H1 (cell line): ENCODE results near the gene GMIP. TPM values are rescaled to one million over a fixed set of nuclear protein-coding genes. Genes with fewer than 3 reads are reported as not detected.

Source experiments
- NANOG ChIP-seq: IDR thresholded peaks from 2 replicates; pipeline ENCODE4 v1.6.1; 2011; ENCODE audit warnings: low read length, low read depth, mild to moderate bottlenecking, inconsistent platforms; ENCODE audit not compliant: insufficient read depth, poor library complexity, severe bottlenecking
- RAD21 ChIP-seq, 2 experiments: IDR thresholded peaks in 1 of 2; conservative IDR thresholded peaks in 1 of 2; 2 replicates each; pipeline ENCODE4 v1.6.1; 2011; ENCODE audit warnings: low read depth in 2 of 2, low read length in 2 of 2, improper control_type of control experiment in 1 of 2, inconsistent platforms in 1 of 2, mild to moderate bottlenecking in 1 of 2, moderate library complexity in 1 of 2
- polyA plus RNA-seq, 7 experiments: library from polyadenylated mRNA; depleted of rRNA in 3 of 7; stranded (reverse) in 5 of 7; unstranded in 2 of 7; fragments of >200 nt in 5 of 7; fragments of 200-250 nt in 2 of 7; gene quantifications; 1 replicate in 5 of 7; 2 replicates in 1 of 7; 4 replicates in 1 of 7; pipeline versions ENCODE4 v1.2.1 to v1.2.3, GENCODE V29; 2011 to 2013; ENCODE audit warnings: missing spikeins in 2 of 7, mixed read lengths in 2 of 7
- total RNA-seq: library from RNA; stranded (reverse); fragmentation: NEBNext Ultra II Directional; extraction: Animal tissue kit (Norgen Biotek cat#: 25700); gene quantifications from 2 replicates; pipeline ENCODE4 v1.2.1, GENCODE V29; 2021
- TF ChIP-seq, protein P1 (sequence below): fragments of 300-600 bp; sonication (generic); IDR thresholded peaks from 2 replicates; pipeline ENCODE4 v1.7.1; 2012; ENCODE audit warnings: low read length, moderate library complexity, mild to moderate bottlenecking, inconsistent platforms; ENCODE audit not compliant: insufficient replicate concordance

Gene GMIP
- total and polyA plus RNA-seq, 2 of the 8 experiments (the other 6 are each of a cell fraction or from before 2014, with no cell fraction given) = 5.7 to 18.1 TPM

DNA sequence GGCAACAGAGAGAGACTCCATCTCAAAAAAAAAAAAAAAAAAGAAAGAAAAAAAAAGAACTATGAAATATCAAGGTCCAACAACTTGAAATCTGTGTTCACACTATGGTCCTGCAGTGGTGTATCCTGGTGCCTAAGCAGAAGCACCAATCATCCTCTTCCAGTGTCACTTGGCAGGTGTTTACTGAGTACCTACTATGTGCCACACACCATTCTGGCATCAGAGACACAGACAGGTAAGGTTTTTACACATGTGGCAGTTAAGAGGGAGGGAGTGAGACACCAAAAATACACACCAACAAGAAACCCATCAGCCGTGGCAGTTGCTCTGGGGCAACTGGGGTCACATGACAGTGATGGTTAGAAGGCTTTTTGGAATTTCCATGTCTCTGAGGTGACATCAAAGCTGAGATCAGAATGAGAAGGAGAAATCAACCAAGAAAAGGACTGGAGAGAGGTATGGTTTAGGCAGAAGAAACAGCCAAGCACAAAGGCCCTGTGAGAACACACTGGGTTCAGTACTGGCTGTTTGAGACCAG lies 42.6 kb downstream of the GMIP start (continued):
- TF ChIP-seq, protein P1, sequence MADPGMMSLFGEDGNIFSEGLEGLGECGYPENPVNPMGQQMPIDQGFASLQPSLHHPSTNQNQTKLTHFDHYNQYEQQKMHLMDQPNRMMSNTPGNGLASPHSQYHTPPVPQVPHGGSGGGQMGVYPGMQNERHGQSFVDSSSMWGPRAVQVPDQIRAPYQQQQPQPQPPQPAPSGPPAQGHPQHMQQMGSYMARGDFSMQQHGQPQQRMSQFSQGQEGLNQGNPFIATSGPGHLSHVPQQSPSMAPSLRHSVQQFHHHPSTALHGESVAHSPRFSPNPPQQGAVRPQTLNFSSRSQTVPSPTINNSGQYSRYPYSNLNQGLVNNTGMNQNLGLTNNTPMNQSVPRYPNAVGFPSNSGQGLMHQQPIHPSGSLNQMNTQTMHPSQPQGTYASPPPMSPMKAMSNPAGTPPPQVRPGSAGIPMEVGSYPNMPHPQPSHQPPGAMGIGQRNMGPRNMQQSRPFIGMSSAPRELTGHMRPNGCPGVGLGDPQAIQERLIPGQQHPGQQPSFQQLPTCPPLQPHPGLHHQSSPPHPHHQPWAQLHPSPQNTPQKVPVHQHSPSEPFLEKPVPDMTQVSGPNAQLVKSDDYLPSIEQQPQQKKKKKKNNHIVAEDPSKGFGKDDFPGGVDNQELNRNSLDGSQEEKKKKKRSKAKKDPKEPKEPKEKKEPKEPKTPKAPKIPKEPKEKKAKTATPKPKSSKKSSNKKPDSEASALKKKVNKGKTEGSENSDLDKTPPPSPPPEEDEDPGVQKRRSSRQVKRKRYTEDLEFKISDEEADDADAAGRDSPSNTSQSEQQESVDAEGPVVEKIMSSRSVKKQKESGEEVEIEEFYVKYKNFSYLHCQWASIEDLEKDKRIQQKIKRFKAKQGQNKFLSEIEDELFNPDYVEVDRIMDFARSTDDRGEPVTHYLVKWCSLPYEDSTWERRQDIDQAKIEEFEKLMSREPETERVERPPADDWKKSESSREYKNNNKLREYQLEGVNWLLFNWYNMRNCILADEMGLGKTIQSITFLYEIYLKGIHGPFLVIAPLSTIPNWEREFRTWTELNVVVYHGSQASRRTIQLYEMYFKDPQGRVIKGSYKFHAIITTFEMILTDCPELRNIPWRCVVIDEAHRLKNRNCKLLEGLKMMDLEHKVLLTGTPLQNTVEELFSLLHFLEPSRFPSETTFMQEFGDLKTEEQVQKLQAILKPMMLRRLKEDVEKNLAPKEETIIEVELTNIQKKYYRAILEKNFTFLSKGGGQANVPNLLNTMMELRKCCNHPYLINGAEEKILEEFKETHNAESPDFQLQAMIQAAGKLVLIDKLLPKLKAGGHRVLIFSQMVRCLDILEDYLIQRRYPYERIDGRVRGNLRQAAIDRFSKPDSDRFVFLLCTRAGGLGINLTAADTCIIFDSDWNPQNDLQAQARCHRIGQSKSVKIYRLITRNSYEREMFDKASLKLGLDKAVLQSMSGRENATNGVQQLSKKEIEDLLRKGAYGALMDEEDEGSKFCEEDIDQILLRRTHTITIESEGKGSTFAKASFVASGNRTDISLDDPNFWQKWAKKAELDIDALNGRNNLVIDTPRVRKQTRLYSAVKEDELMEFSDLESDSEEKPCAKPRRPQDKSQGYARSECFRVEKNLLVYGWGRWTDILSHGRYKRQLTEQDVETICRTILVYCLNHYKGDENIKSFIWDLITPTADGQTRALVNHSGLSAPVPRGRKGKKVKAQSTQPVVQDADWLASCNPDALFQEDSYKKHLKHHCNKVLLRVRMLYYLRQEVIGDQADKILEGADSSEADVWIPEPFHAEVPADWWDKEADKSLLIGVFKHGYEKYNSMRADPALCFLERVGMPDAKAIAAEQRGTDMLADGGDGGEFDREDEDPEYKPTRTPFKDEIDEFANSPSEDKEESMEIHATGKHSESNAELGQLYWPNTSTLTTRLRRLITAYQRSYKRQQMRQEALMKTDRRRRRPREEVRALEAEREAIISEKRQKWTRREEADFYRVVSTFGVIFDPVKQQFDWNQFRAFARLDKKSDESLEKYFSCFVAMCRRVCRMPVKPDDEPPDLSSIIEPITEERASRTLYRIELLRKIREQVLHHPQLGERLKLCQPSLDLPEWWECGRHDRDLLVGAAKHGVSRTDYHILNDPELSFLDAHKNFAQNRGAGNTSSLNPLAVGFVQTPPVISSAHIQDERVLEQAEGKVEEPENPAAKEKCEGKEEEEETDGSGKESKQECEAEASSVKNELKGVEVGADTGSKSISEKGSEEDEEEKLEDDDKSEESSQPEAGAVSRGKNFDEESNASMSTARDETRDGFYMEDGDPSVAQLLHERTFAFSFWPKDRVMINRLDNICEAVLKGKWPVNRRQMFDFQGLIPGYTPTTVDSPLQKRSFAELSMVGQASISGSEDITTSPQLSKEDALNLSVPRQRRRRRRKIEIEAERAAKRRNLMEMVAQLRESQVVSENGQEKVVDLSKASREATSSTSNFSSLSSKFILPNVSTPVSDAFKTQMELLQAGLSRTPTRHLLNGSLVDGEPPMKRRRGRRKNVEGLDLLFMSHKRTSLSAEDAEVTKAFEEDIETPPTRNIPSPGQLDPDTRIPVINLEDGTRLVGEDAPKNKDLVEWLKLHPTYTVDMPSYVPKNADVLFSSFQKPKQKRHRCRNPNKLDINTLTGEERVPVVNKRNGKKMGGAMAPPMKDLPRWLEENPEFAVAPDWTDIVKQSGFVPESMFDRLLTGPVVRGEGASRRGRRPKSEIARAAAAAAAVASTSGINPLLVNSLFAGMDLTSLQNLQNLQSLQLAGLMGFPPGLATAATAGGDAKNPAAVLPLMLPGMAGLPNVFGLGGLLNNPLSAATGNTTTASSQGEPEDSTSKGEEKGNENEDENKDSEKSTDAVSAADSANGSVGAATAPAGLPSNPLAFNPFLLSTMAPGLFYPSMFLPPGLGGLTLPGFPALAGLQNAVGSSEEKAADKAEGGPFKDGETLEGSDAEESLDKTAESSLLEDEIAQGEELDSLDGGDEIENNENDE = no peak
- no peak for TF ChIP-seq RAD21 (IDR thresholded peaks at IDR 0.05 in 1 of 2, conservative IDR thresholded peaks at IDR 0.05 in 1 of 2; ENCODE audit: low read depth in 2 of 2, low read length in 2 of 2)
- TF ChIP-seq NANOG = no peak
